Measurements from ENCODE around the gene PIK3AP1.
A peak's percentile ranks its signal among the peaks of the same experiment; 100 is the strongest.

PIK3AP1 gene

GRCh38 chr10:96646301-96646700, 74.0 kb downstream of the PIK3AP1 start:
- H3K9me2 ChIP-seq (replicated peaks; ENCODE audit: insufficient read depth, low read length): no peaks in the 10 kb centered on the region
- no peaks in the 10 kb centered on the region for H3K27me3 ChIP-seq (replicated peaks; ENCODE audit: insufficient read depth, low read length)
- H3K4me3 ChIP-seq (ENCODE audit: low read length): no peak overlapping the region
- H2AFZ ChIP-seq (ENCODE audit: low read length): no peak overlapping the region
- H3K36me3 ChIP-seq (replicated peaks; ENCODE audit: insufficient read depth, low read length): no peaks in the 10 kb centered on the region
- no peaks in the 10 kb centered on the region for H4K20me1 ChIP-seq (ENCODE audit: insufficient read depth, low read length)
- no peaks in the 10 kb centered on the region for H3K9me3 ChIP-seq (replicated peaks; ENCODE audit: insufficient read depth, low read length)
- H3K79me2 ChIP-seq (ENCODE audit: low read length): no peaks in the 10 kb centered on the region
- TF ChIP-seq CTCF (IDR thresholded peaks at IDR 0.05; ENCODE audit: low read length) (no peak), EZH2phosphoT487 (IDR thresholded peaks at IDR 0.05; ENCODE audit: low read length) (no peak), EZH2 (optimal IDR thresholded peaks at IDR 0.05; ENCODE audit: low read depth, low read length) (no peak)
- no peak for DNase-seq
- no peak overlapping the region for H3K9ac ChIP-seq (ENCODE audit: low read length)
- no peak overlapping the region for H3K27ac ChIP-seq (ENCODE audit: low read length)
- H3K4me2 ChIP-seq (ENCODE audit: low read depth, low read length): no peak overlapping the region
- no peaks in the 10 kb centered on the region for H3F3A ChIP-seq (ENCODE audit: insufficient read depth, low read length)
- no peaks in the 10 kb centered on the region for H3K4me1 ChIP-seq (ENCODE audit: low read length)

GRCh38 chr10:96645191-96645721, 75.1 kb downstream of the PIK3AP1 start:
- H3K9me3 ChIP-seq (replicated peaks; ENCODE audit: insufficient read depth, low read length): no peaks in the 10 kb centered on the region
- no peak overlapping the region for H2AFZ ChIP-seq (ENCODE audit: low read length)
- H3K9me2 ChIP-seq (replicated peaks; ENCODE audit: insufficient read depth, low read length): no peaks in the 10 kb centered on the region
- no peak overlapping the region for H3K9ac ChIP-seq (ENCODE audit: low read length)
- DNase-seq: no peak
- H3K27ac ChIP-seq (ENCODE audit: low read length): no peak overlapping the region
- no peaks in the 10 kb centered on the region for H3K27me3 ChIP-seq (replicated peaks; ENCODE audit: insufficient read depth, low read length)
- no peaks in the 10 kb centered on the region for H3K4me1 ChIP-seq (ENCODE audit: low read length)
- H3K36me3 ChIP-seq (replicated peaks; ENCODE audit: insufficient read depth, low read length): no peaks in the 10 kb centered on the region
- no peaks in the 10 kb centered on the region for H4K20me1 ChIP-seq (ENCODE audit: insufficient read depth, low read length)
- TF ChIP-seq EZH2 (optimal IDR thresholded peaks at IDR 0.05; ENCODE audit: low read depth, low read length): no peak
- TF ChIP-seq EZH2phosphoT487 (IDR thresholded peaks at IDR 0.05; ENCODE audit: low read length): no peak
- no peaks in the 10 kb centered on the region for H3F3A ChIP-seq (ENCODE audit: insufficient read depth, low read length)
- H3K4me2 ChIP-seq (ENCODE audit: low read depth, low read length): no peak overlapping the region
- H3K79me2 ChIP-seq (ENCODE audit: low read length): no peaks in the 10 kb centered on the region
- no peak overlapping the region for H3K4me3 ChIP-seq (ENCODE audit: low read length)

- Histone ChIP-seq H3K4me2 (ENCODE audit: low read depth, low read length) (no peak overlapping the region), H3K27ac (ENCODE audit: low read length) (no peak overlapping the region), H3F3A (ENCODE audit: insufficient read depth, low read length) (no peaks in the 10 kb centered on the region), H2AFZ (ENCODE audit: low read length) (no peak overlapping the region), H3K27me3 (replicated peaks; ENCODE audit: insufficient read depth, low read length) (no peaks in the 10 kb centered on the region), H3K9ac (ENCODE audit: low read length) (no peak overlapping the region), H3K4me3 (ENCODE audit: low read length) (no peak overlapping the region), H4K20me1 (ENCODE audit: insufficient read depth, low read length) (no peaks in the 10 kb centered on the region), H3K36me3 (replicated peaks; ENCODE audit: insufficient read depth, low read length) (no peaks in the 10 kb centered on the region), H3K9me2 (replicated peaks; ENCODE audit: insufficient read depth, low read length) (no peaks in the 10 kb centered on the region), H3K4me1 (ENCODE audit: low read length) (no peaks in the 10 kb centered on the region), H3K79me2 (ENCODE audit: low read length) (no peaks in the 10 kb centered on the region), H3K9me3 (replicated peaks; ENCODE audit: insufficient read depth, low read length) (no peaks in the 10 kb centered on the region)
- no peak for TF ChIP-seq CTCF (IDR thresholded peaks at IDR 0.05; ENCODE audit: low read length)
- TF ChIP-seq EZH2 (optimal IDR thresholded peaks at IDR 0.05; ENCODE audit: low read depth, low read length): no peak
- no peak for TF ChIP-seq EZH2phosphoT487 (IDR thresholded peaks at IDR 0.05; ENCODE audit: low read length)
- no peak for DNase-seq
Observed at GRCh38 chr10:96643920-96644319, 76.4 kb downstream of the PIK3AP1 start.

- no peak overlapping the region for H3K9ac ChIP-seq (ENCODE audit: low read length)
- H3K4me3 ChIP-seq (ENCODE audit: low read length): no peak overlapping the region
- H3K27ac ChIP-seq (ENCODE audit: low read length): no peak overlapping the region
- H3K27me3 ChIP-seq (replicated peaks; ENCODE audit: insufficient read depth, low read length): no peaks in the 10 kb centered on the region
- H3K9me2 ChIP-seq (replicated peaks; ENCODE audit: insufficient read depth, low read length): no peaks in the 10 kb centered on the region
- peak; percentile 72 for TF ChIP-seq CTCF (IDR thresholded peaks at IDR 0.05; ENCODE audit: low read length)
- TF ChIP-seq EZH2 (optimal IDR thresholded peaks at IDR 0.05; ENCODE audit: low read depth, low read length): no peak
- H3K4me1 ChIP-seq (ENCODE audit: low read length): no peaks in the 10 kb centered on the region
- H3K79me2 ChIP-seq (ENCODE audit: low read length): no peaks in the 10 kb centered on the region
- H4K20me1 ChIP-seq (ENCODE audit: insufficient read depth, low read length): no peaks in the 10 kb centered on the region
- peak; percentile 62 for DNase-seq
- H3K9me3 ChIP-seq (replicated peaks; ENCODE audit: insufficient read depth, low read length): no peaks in the 10 kb centered on the region
- H3K36me3 ChIP-seq (replicated peaks; ENCODE audit: insufficient read depth, low read length): no peaks in the 10 kb centered on the region
- no peak overlapping the region for H3K4me2 ChIP-seq (ENCODE audit: low read depth, low read length)
- H3F3A ChIP-seq (ENCODE audit: insufficient read depth, low read length): no peaks in the 10 kb centered on the region
- H2AFZ ChIP-seq (ENCODE audit: low read length): no peak overlapping the region
Observed at GRCh38 chr10:96642973-96643372, 77.3 kb downstream of the PIK3AP1 start.
